ENCODE data around the gene GPC6. TPM values are rescaled to one million over a fixed set of nuclear protein-coding genes. Genes with fewer than 3 reads are reported as not detected.

Gene GPC6
- polyA plus RNA-seq, 1 donor from 2014 or later: 9.0 TPM

DNA sequence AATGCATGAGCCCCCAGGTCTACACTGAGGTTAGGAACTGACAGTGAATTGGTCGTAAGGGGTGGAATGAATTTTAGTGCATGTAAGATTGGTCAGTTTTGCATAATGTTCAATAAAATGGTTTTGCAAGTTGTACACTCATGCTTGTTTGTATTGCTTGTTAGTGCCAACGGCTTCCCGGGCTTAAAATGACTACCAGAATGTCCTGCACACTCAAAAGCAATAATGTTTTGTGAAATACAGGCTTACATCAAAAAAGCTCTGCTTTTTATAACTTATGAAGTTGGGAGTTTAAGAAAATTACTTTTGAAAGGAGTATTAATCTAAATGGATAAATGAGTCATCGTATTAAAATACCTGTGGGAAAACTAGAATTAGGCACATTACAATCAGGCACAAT, 112.9 kb downstream of the GPC6 start:
- TF ChIP-seq EZH2 (IDR thresholded peaks at IDR 0.05; ENCODE audit: borderline replicate concordance, insufficient read depth, low read length, poor library complexity, severe bottlenecking): no peak
- no peak for TF ChIP-seq SMC3 (conservative IDR thresholded peaks at IDR 0.05; ENCODE audit: poor library complexity)
- TF ChIP-seq, protein P1, sequence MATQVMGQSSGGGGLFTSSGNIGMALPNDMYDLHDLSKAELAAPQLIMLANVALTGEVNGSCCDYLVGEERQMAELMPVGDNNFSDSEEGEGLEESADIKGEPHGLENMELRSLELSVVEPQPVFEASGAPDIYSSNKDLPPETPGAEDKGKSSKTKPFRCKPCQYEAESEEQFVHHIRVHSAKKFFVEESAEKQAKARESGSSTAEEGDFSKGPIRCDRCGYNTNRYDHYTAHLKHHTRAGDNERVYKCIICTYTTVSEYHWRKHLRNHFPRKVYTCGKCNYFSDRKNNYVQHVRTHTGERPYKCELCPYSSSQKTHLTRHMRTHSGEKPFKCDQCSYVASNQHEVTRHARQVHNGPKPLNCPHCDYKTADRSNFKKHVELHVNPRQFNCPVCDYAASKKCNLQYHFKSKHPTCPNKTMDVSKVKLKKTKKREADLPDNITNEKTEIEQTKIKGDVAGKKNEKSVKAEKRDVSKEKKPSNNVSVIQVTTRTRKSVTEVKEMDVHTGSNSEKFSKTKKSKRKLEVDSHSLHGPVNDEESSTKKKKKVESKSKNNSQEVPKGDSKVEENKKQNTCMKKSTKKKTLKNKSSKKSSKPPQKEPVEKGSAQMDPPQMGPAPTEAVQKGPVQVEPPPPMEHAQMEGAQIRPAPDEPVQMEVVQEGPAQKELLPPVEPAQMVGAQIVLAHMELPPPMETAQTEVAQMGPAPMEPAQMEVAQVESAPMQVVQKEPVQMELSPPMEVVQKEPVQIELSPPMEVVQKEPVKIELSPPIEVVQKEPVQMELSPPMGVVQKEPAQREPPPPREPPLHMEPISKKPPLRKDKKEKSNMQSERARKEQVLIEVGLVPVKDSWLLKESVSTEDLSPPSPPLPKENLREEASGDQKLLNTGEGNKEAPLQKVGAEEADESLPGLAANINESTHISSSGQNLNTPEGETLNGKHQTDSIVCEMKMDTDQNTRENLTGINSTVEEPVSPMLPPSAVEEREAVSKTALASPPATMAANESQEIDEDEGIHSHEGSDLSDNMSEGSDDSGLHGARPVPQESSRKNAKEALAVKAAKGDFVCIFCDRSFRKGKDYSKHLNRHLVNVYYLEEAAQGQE (IDR thresholded peaks at IDR 0.05; ENCODE audit: borderline replicate concordance): no peak
- TF ChIP-seq EP300 (conservative IDR thresholded peaks at IDR 0.05; ENCODE audit: poor library complexity, severe bottlenecking): no peak
- TF ChIP-seq TAF1 (IDR thresholded peaks at IDR 0.05; ENCODE audit: low read depth): no peak
- TF ChIP-seq, protein P2, sequence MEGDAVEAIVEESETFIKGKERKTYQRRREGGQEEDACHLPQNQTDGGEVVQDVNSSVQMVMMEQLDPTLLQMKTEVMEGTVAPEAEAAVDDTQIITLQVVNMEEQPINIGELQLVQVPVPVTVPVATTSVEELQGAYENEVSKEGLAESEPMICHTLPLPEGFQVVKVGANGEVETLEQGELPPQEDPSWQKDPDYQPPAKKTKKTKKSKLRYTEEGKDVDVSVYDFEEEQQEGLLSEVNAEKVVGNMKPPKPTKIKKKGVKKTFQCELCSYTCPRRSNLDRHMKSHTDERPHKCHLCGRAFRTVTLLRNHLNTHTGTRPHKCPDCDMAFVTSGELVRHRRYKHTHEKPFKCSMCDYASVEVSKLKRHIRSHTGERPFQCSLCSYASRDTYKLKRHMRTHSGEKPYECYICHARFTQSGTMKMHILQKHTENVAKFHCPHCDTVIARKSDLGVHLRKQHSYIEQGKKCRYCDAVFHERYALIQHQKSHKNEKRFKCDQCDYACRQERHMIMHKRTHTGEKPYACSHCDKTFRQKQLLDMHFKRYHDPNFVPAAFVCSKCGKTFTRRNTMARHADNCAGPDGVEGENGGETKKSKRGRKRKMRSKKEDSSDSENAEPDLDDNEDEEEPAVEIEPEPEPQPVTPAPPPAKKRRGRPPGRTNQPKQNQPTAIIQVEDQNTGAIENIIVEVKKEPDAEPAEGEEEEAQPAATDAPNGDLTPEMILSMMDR (IDR thresholded peaks at IDR 0.05; ENCODE audit: poor library complexity, severe bottlenecking): no peak
- TF ChIP-seq POLR2AphosphoS5 (IDR thresholded peaks at IDR 0.05): no peak
- TF ChIP-seq MXI1 (conservative IDR thresholded peaks at IDR 0.05; ENCODE audit: poor library complexity, severe bottlenecking): no peak
- TF ChIP-seq RAD21 (conservative IDR thresholded peaks at IDR 0.05): no peak
- peaks cover 16% of the 10 kb centered on the region for H3K79me2 ChIP-seq (replicated peaks; ENCODE audit: insufficient read depth, low read length)
- H3K9me2 ChIP-seq (ENCODE audit: insufficient read depth, low read length): no peaks in the 10 kb centered on the region

DNA sequence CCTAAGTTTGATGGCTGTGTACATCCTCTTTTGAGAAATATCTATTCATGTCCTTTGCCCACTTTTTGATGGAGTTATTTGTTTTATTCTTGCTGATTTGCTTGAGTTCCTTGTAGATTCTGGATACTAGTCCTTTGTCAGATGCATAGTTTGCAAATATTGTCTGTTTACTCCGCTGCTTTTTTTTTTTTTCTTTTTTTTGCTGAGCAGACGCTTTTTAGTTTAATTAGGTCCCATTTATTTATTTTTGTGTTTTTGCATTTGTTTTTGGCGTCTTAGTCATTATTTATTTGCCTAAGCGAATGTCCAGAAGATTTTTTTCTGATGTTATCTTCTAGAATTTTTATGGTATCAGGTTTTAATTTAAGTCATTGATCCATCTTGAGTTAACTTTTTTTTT, 114.9 kb downstream of the GPC6 start:
- H3K4me3 ChIP-seq (ENCODE audit: low read length): no peak overlapping the region
- peaks cover 9% of the 10 kb centered on the region for H3K79me2 ChIP-seq (replicated peaks; ENCODE audit: insufficient read depth, low read length)
- H3K36me3 ChIP-seq (ENCODE audit: insufficient read depth, low read length): no peaks in the 10 kb centered on the region
- H3K4me2 ChIP-seq (ENCODE audit: low read length): no peak overlapping the region
- H3K27me3 ChIP-seq (ENCODE audit: insufficient read depth, low read depth, low read length): no peaks in the 10 kb centered on the region
- TF ChIP-seq TAF1 (IDR thresholded peaks at IDR 0.05; ENCODE audit: low read depth): no peak
- TF ChIP-seq, protein P2 (IDR thresholded peaks at IDR 0.05; ENCODE audit: poor library complexity, severe bottlenecking): no peak
- no peak for TF ChIP-seq RAD21 (conservative IDR thresholded peaks at IDR 0.05)
- no peak for TF ChIP-seq EP300 (conservative IDR thresholded peaks at IDR 0.05; ENCODE audit: poor library complexity, severe bottlenecking)
- no peak for TF ChIP-seq POLR2AphosphoS5 (IDR thresholded peaks at IDR 0.05)
- TF ChIP-seq, protein P1 (IDR thresholded peaks at IDR 0.05; ENCODE audit: borderline replicate concordance): no peak
- TF ChIP-seq SMC3 (conservative IDR thresholded peaks at IDR 0.05; ENCODE audit: poor library complexity): no peak
- TF ChIP-seq EZH2 (IDR thresholded peaks at IDR 0.05; ENCODE audit: borderline replicate concordance, insufficient read depth, low read length, poor library complexity, severe bottlenecking): no peak
- TF ChIP-seq MXI1 (conservative IDR thresholded peaks at IDR 0.05; ENCODE audit: poor library complexity, severe bottlenecking): no peak
- peaks cover 3% of the 10 kb centered on the region for H3F3A ChIP-seq (ENCODE audit: insufficient read depth, low read length, poor library complexity, severe bottlenecking)
- H3K9ac ChIP-seq (ENCODE audit: low read length): no peak overlapping the region
- H3K9me2 ChIP-seq (ENCODE audit: insufficient read depth, low read length): no peaks in the 10 kb centered on the region
- H3K27ac ChIP-seq (ENCODE audit: low read length): no peak overlapping the region
- H3K9me3 ChIP-seq (ENCODE audit: low read length): peaks cover 3% of the 10 kb centered on the region
- no peaks in the 10 kb centered on the region for H4K20me1 ChIP-seq (ENCODE audit: insufficient read depth)
- H2AFZ ChIP-seq (ENCODE audit: low read depth, low read length): no peak overlapping the region

More for the DNA sequence above, 112.9 kb downstream of the GPC6 start:
- H3K27ac ChIP-seq (ENCODE audit: low read length): no peak overlapping the region
- H3F3A ChIP-seq (ENCODE audit: insufficient read depth, low read length, poor library complexity, severe bottlenecking): peaks cover 3% of the 10 kb centered on the region
- no peaks in the 10 kb centered on the region for H3K27me3 ChIP-seq (ENCODE audit: insufficient read depth, low read depth, low read length)
- H3K36me3 ChIP-seq (ENCODE audit: insufficient read depth, low read length): no peaks in the 10 kb centered on the region
- no peak overlapping the region for H3K9ac ChIP-seq (ENCODE audit: low read length)
- no peak overlapping the region for H3K4me3 ChIP-seq (ENCODE audit: low read length)
- no peaks in the 10 kb centered on the region for H4K20me1 ChIP-seq (ENCODE audit: insufficient read depth)
- H3K4me2 ChIP-seq (ENCODE audit: low read length): no peak overlapping the region
- H2AFZ ChIP-seq (ENCODE audit: low read depth, low read length): no peak overlapping the region
- peaks cover 3% of the 10 kb centered on the region for H3K9me3 ChIP-seq (ENCODE audit: low read length)

Data from neural cell (in vitro differentiated cells).